T follicular helper cell (primary cell): ENCODE data around the gene SLCO2A1.

Experiments used
- DNase-seq: peaks from one replicate; pipeline ENCODE4 v3.0.0-alpha.2; 2020; ENCODE audit warnings: low read depth

Gene SLCO2A1

GRCh38 chr3:133899311-133899710, 130.4 kb downstream of the SLCO2A1 start:
- no peak for DNase-seq

DNA sequence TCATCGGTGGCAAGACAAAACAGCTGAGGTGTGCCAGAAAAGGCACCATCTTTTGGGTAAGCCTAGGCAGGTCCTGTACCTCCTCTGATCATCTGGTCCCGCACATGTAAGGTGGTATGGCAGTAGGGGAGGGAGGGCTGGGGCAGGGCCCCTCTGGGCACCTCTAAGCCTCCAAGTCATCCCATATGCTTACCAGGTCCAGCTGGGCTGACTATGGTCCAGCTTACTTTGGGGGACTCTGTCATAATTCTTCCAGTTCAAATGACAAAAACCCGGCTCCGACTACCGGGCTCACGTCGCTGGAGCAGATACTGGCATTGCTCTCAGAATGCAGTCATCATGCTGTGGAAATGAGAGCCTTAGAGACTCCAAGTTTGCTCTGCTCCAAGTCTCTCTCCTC, 132.2 kb downstream of the SLCO2A1 start:
- no peak for DNase-seq

- DNase-seq: no peak
These were observed 133.5 kb downstream of the SLCO2A1 start for GRCh38 chr3:133896002-133896761.

GRCh38 chr3:133895208-133896001, 134.3 kb downstream of the SLCO2A1 start, which contains the start of gene RAB6B:
Gene RAB6B (minus strand): TSS chr3:133895882. CDS start chr3:133895466, 416 bp downstream.
- DNase-seq: no peak

- DNase-seq: no peak
These were observed 135.1 kb downstream of the SLCO2A1 start for GRCh38 chr3:133894353-133895207.

- no peak for DNase-seq
These were observed 135.9 kb downstream of the SLCO2A1 start for GRCh38 chr3:133893683-133894352.

- no peak for DNase-seq
These were observed 137.0 kb downstream of the SLCO2A1 start for GRCh38 chr3:133892541-133893231.

GRCh38 chr3:133891662-133892378, 137.9 kb downstream of the SLCO2A1 start:
- no peak for DNase-seq

GRCh38 chr3:133890972-133891644, 138.6 kb downstream of the SLCO2A1 start:
- DNase-seq: no peak

- no peak for DNase-seq
These were observed 139.7 kb downstream of the SLCO2A1 start for GRCh38 chr3:133890037-133890436.

GRCh38 chr3:133888726-133889340, 140.9 kb downstream of the SLCO2A1 start:
- no peak for DNase-seq

GRCh38 chr3:133887803-133888703, 141.7 kb downstream of the SLCO2A1 start:
- DNase-seq: no peak

DNA sequence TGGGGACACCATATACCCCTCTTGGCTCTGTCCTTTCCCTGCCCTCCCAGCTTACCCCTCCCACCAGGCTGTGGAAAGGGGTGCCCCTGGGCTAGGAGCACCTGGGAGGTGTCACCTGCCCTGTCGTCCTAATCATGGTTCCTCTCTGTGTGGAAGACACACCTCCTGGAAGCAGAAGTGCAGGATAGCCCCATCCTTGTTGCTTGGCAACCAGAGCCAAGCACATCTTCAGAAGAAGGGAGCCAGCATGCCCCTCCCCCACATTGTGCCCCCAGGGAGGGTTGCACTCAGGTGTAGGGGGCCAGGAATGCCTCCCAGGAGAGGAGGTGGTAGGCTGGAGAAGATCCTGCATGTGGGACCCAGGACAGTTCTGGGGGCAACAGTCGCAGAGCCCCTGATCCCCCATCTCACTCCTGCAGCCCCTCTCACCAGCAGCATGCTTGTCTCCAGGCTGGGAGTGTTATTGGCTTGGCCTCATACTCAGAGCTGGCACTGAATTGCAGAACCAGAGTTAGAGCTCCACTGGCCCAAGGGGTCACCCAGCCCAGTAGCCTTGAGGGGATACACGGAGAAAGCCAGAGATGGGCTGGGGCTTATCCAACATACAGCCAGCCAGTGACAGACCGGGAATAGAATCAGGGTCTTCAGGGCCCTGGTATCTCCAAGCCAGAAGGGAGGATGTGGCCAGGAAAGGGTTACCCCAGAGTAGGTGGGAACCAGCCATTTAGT, 142.5 kb downstream of the SLCO2A1 start:
- no peak for DNase-seq

GRCh38 chr3:133886031-133886722, 143.5 kb downstream of the SLCO2A1 start:
- DNase-seq: no peak

- no peak for DNase-seq
These were observed 144.6 kb downstream of the SLCO2A1 start for GRCh38 chr3:133884887-133885711.
